ENCODE data around the gene MOSPD2.

GRCh38 chrX:14916017-14916674 is 42.9 kb downstream of the MOSPD2 start:
- TF ChIP-seq CSRNP3 (CRISPR knock-in tag; IDR thresholded peaks at IDR 0.05) (no peak), ARNTL (CRISPR knock-in tag; IDR thresholded peaks at IDR 0.05; ENCODE audit: borderline replicate concordance, low read depth) (no peak), TCF4 (CRISPR knock-in tag; IDR thresholded peaks at IDR 0.05; ENCODE audit: borderline replicate concordance) (no peak), PATZ1 (CRISPR knock-in tag; IDR thresholded peaks at IDR 0.05; ENCODE audit: borderline replicate concordance) (no peak), ZFP3 (CRISPR knock-in tag; IDR thresholded peaks at IDR 0.05) (no peak), ZFP30 (CRISPR knock-in tag; IDR thresholded peaks at IDR 0.05) (no peak), ZNF70 (CRISPR knock-in tag; IDR thresholded peaks at IDR 0.05) (no peak), OSR1 (CRISPR knock-in tag; IDR thresholded peaks at IDR 0.05) (no peak)
- TF ChIP-seq, protein P1, sequence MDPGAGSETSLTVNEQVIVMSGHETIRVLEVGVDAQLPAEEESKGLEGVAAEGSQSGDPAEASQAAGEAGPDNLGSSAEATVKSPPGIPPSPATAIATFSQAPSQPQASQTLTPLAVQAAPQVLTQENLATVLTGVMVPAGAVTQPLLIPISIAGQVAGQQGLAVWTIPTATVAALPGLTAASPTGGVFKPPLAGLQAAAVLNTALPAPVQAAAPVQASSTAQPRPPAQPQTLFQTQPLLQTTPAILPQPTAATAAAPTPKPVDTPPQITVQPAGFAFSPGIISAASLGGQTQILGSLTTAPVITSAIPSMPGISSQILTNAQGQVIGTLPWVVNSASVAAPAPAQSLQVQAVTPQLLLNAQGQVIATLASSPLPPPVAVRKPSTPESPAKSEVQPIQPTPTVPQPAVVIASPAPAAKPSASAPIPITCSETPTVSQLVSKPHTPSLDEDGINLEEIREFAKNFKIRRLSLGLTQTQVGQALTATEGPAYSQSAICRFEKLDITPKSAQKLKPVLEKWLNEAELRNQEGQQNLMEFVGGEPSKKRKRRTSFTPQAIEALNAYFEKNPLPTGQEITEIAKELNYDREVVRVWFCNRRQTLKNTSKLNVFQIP (CRISPR knock-in tag; IDR thresholded peaks at IDR 0.05; ENCODE audit: borderline replicate concordance, low read depth), result no peak
